ENCODE measurements around the gene UTS2R. TPM values are rescaled to one million over a fixed set of nuclear protein-coding genes. Genes with fewer than 3 reads are reported as not detected.

The UTS2R gene
- total and polyA plus RNA-seq, 7 donors: 0.10 to 3.8 (median 0.70) TPM; not detected in 3

- H3K27ac ChIP-seq: no peak overlapping the region
Measured at GRCh38 chr17:82386881-82387704, 15.5 kb downstream of the UTS2R start.

DNA sequence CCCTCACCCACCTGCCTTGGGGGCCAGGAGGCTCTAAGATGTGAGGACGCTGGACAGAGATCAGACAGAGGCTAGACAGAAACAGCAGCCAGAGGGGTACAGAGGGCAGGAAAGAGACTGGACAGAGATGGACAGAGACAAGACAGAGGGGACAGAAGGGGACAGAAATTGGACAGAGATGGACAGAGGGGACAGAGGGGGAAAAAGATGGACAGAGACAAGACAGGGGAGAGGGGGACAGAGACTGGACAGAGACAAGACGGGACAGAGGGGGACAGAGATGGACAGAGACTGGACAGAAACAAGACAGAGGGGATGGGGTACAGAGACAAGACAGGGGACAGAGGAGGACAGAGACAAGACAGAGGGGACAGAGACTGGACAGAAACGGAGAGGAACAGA is 16.1 kb downstream of the UTS2R start:
- Histone ChIP-seq H3K4me1 (peaks cover 25% of the 10 kb centered on the region), H3K9me3 (no peaks in the 10 kb centered on the region), H3K4me3 (no peak overlapping the region), H3K36me3 (ENCODE audit: insufficient read depth in 1 of 2, low read depth in 1 of 2) (peaks cover 0 to 12% of the 10 kb centered on the region in 2 donors), H3K27me3 (ENCODE audit: insufficient read depth in 3 of 3, low read length in 2 of 3) (peaks cover 0 to 8% (median 8%) of the 10 kb centered on the region in 3 donors), H3K27ac (no peak overlapping the region)
- TF ChIP-seq CTCF (IDR thresholded peaks at IDR 0.05): no peak
- ATAC-seq (no peak), DNase-seq (no peak)
- intact Hi-C loops (cut with DNase I): no loop called here
- 35 to 65% (median 42%) methylated on average over 3 of the region's 3 CpGs for WGBS, 3 donors

More at GRCh38 chr17:82386881-82387704, 15.5 kb downstream of the UTS2R start:
- TF ChIP-seq CTCF (IDR thresholded peaks at IDR 0.05): no peak
- no peak for DNase-seq
- H3K27me3 ChIP-seq (ENCODE audit: insufficient read depth in 3 of 3, low read length in 2 of 3): peaks cover 0 to 15% (median 8%) of the 10 kb centered on the region in 3 donors
- H3K4me1 ChIP-seq: peaks cover 25% of the 10 kb centered on the region
- WGBS, 3 donors: 45 to 58% (median 46%) methylated on average over 31 to 38 of the region's 38 CpGs
- H3K4me3 ChIP-seq: no peak overlapping the region
- H3K9me3 ChIP-seq: no peaks in the 10 kb centered on the region
- intact Hi-C loops (cut with DNase I): no loop called here
- H3K36me3 ChIP-seq (ENCODE audit: insufficient read depth in 1 of 2, low read depth in 1 of 2): peaks cover 0 to 6% of the 10 kb centered on the region in 2 donors
- no peak for ATAC-seq

DNA sequence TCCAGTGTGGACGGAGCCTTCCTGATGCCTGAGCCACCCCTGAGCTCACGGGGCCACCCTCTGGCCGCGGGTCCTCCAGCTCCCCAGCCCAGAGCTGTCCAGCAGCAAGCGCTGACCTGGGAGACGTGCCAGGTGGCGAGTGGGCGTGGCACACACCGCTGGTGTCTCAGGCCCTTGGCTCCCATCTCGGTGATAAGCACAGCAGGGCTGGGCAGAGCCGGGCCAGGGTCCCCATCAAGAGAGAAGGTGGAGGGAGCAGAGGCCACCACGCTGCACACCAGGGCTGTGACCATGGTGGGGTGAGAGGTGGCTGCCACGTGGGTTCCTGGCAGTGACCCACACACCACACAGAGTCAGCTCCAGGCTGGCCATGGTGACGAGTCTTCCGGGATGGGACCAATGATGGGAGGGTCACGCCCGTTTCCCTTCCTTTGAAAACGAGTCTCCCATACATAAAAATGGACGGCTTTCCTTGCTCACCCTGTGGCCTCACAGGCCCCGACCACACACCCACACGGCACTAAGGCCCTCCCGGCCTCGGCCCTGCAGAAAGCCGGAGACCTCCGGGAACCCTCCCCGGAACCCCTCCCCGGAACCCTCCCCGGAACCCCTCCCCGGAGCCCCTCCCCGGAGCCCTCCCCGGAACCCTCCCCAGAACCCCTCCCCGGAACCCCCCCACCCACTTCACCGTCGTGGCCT is 16.8 kb downstream of the UTS2R start:
- peak; percentile 39 to 68 (median 47) for ATAC-seq
- DNase-seq: peak; percentile 59 to 83

DNA sequence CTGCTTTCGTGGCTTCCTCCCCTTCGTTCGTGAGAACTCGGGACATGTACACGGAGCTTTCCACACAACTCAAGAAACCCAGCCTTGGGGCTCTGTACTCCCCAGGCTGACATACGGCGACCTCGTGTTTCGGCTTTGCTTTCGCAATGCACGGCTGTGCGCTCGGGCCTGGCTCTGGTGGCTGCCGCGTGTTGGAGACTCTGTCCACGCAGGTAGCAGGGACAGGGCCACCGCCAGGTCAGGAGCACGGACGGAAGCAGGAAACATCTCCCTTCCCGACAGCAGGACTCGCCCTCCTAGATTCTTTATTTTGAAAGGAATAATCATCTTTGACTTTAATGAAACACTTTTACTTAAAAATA is 17.3 kb downstream of the UTS2R start:
- H3K27ac ChIP-seq: no peak overlapping the region
- peaks cover 0 to 24% of the 10 kb centered on the region in 2 donors for H3K36me3 ChIP-seq (ENCODE audit: insufficient read depth in 1 of 2, low read depth in 1 of 2)
- no peak for ATAC-seq
- H3K9me3 ChIP-seq: no peaks in the 10 kb centered on the region
- 82 to 87% (median 84%) methylated on average over 18 to 21 of the region's 21 CpGs for WGBS, 3 donors
- H3K27me3 ChIP-seq (ENCODE audit: insufficient read depth in 3 of 3, low read length in 2 of 3): peaks cover 0 to 8% (median 0%) of the 10 kb centered on the region in 3 donors
- H3K4me3 ChIP-seq: no peak overlapping the region
- DNase-seq: no peak
- no peak for TF ChIP-seq CTCF (IDR thresholded peaks at IDR 0.05)
- intact Hi-C loops (cut with DNase I): no loop called here
- H3K4me1 ChIP-seq: peaks cover 20% of the 10 kb centered on the region

More for the DNA sequence above, 16.8 kb downstream of the UTS2R start:
- Histone ChIP-seq H3K36me3 (ENCODE audit: insufficient read depth in 1 of 2, low read depth in 1 of 2) (peaks cover 0 to 18% of the 10 kb centered on the region in 2 donors), H3K4me1 (peaks cover 25% of the 10 kb centered on the region), H3K9me3 (no peaks in the 10 kb centered on the region), H3K4me3 (no peak overlapping the region), H3K27me3 (ENCODE audit: insufficient read depth in 3 of 3, low read length in 2 of 3) (peaks cover 0 to 8% (median 4%) of the 10 kb centered on the region in 3 donors), H3K27ac (no peak overlapping the region)
- whole genome bisulfite sequencing, 3 donors: 45 to 54% (median 53%) methylated on average over 28 to 34 of the region's 34 CpGs
- intact Hi-C loops (cut with DNase I): no loop called here
- TF ChIP-seq CTCF (IDR thresholded peaks at IDR 0.05): no peak
